B cell (primary cell): Measurements from ENCODE around the gene LMO3. TPM values are rescaled to one million over a fixed set of nuclear protein-coding genes. Genes with fewer than 3 reads are reported as not detected.

Experiments
- ATAC-seq: fragments of 200-7000 bp; cut with Tn5 transposase; one replicate; pipeline ENCODE4 v1.10.0; 2021; ENCODE audit warnings: low read depth, mild to moderate bottlenecking, moderate number of reproducible peaks, moderate library complexity
- CTCF ChIA-PET: fragments of 350-600 bp; sonication (Branson Sonifier 250); formaldehyde crosslinking; loops from one replicate; lab custom pipeline; 2021; ENCODE audit warnings: antibody characterized with exemption, inconsistent platforms; lab: Charles Lee
- POLR2A ChIA-PET: fragments of 350-600 bp; sonication (Branson Sonifier 250); formaldehyde crosslinking; loops from one replicate; lab custom pipeline; 2021; ENCODE audit warnings: antibody characterized with exemption; lab: Charles Lee
- DNase-seq: peaks from one replicate; pipeline ENCODE4 v3.0.0; 2013
- H2AFZ ChIP-seq: 2 replicates; pipeline ENCODE4 v1.6.1; 2012; ENCODE audit warnings: mild to moderate bottlenecking, low read depth, low read length; ENCODE audit not compliant: insufficient read depth, poor library complexity, severe bottlenecking
- H3K27ac ChIP-seq, 2 donors: 1 replicate in 1 of 2; 2 replicates in 1 of 2; pipeline ENCODE4 v1.5.1; 2012 to 2013; ENCODE audit warnings: low read length in 2 of 2, mild to moderate bottlenecking in 2 of 2, moderate library complexity in 1 of 2
- H3K27me3 ChIP-seq, 4 experiments: fragments of 200-600 bp in 1 of 4; sonication (generic) in 1 of 4; replicated peaks in 1 of 4; 1 replicate in 2 of 4; 2 replicates in 2 of 4; pipeline versions ENCODE4 v1.6.1 to v1.7.0; 2013 to 2016; ENCODE audit warnings: low read length in 3 of 4, mild to moderate bottlenecking in 2 of 4, mixed read lengths in 1 of 4, moderate library complexity in 1 of 4; ENCODE audit not compliant: insufficient read depth in 4 of 4, control insufficient read depth in 3 of 4; ENCODE audit errors: control extremely low read depth in 1 of 4
- H3K36me3 ChIP-seq, 2 experiments: replicated peaks in 1 of 2; 1 replicate in 1 of 2; 2 replicates in 1 of 2; pipeline versions ENCODE4 v1.6.1 to v1.7.1; 2013; ENCODE audit warnings: low read length in 1 of 2; ENCODE audit not compliant: insufficient read depth in 2 of 2, control insufficient read depth in 1 of 2; ENCODE audit errors: control extremely low read depth in 1 of 2, extremely low read depth in 1 of 2
- H3K4me1 ChIP-seq, 2 donors: fragments of 200-600 bp in 1 of 2; sonication (generic) in 1 of 2; 1 replicate in 1 of 2; 2 replicates in 1 of 2; pipeline versions ENCODE4 v1.5.1 to v1.6.1; 2013 to 2017; ENCODE audit warnings: low read length in 2 of 2; ENCODE audit not compliant: control insufficient read depth in 2 of 2, insufficient read depth in 2 of 2
- H3K4me2 ChIP-seq: replicated peaks from 2 replicates; pipeline ENCODE3; 2012; ENCODE audit warnings: mild to moderate bottlenecking, low read depth, low read length; ENCODE audit not compliant: poor library complexity, severe bottlenecking
- H3K4me3 ChIP-seq, 5 experiments: fragments of 200-600 bp in 1 of 5; sonication (generic) in 1 of 5; 1 replicate in 3 of 5; 2 replicates in 2 of 5; pipeline versions ENCODE4 v1.5.1 to v1.7.0; 2011 to 2016; ENCODE audit warnings: low read length in 4 of 5, mild to moderate bottlenecking in 4 of 5, low read depth in 2 of 5, control low read depth in 1 of 5, moderate library complexity in 1 of 5; ENCODE audit not compliant: insufficient read depth in 1 of 5; ENCODE audit errors: control extremely low read depth in 1 of 5, extremely low read depth in 1 of 5
- H3K79me2 ChIP-seq: fragments of 200-600 bp; sonication (generic); one replicate; pipeline ENCODE4 v1.6.0; 2016; ENCODE audit warnings: low read length; ENCODE audit not compliant: control insufficient read depth, insufficient read depth
- H3K9ac ChIP-seq: fragments of 200-600 bp; sonication (generic); 2 replicates; pipeline ENCODE4 v1.6.1; 2017; ENCODE audit warnings: mild to moderate bottlenecking, low read length, moderate library complexity
- H3K9me3 ChIP-seq, 3 donors: one replicate each; pipeline versions ENCODE4 v1.6.1 to v1.7.1; 2013; ENCODE audit warnings: low read length in 2 of 3; ENCODE audit not compliant: control insufficient read depth in 2 of 3, insufficient read depth in 1 of 3; ENCODE audit errors: control extremely low read depth in 1 of 3
- H4K20me1 ChIP-seq: 2 replicates; pipeline ENCODE4 v1.6.0; 2012; ENCODE audit warnings: mild to moderate bottlenecking, low read length; ENCODE audit not compliant: insufficient read depth, control insufficient read depth, poor library complexity, severe bottlenecking
- H3K27ac Mint-ChIP-seq: one replicate; pipeline ENCODE4 v1.8.0; 2021; ENCODE audit warnings: mixed read lengths
- H3K27me3 Mint-ChIP-seq: one replicate; pipeline ENCODE4 v1.8.0; 2021; ENCODE audit warnings: mixed read lengths
- H3K4me1 Mint-ChIP-seq: one replicate; pipeline ENCODE4 v1.8.0; 2021; ENCODE audit warnings: mixed read lengths
- H3K4me3 Mint-ChIP-seq: one replicate; pipeline ENCODE4 v1.8.0; 2021; ENCODE audit warnings: mixed read lengths
- H3K9me3 Mint-ChIP-seq: one replicate; pipeline ENCODE4 v1.8.0; 2022; ENCODE audit warnings: mixed read lengths; ENCODE audit not compliant: insufficient read depth
- CTCF ChIP-seq: fragments of 200-600 bp; IDR thresholded peaks from one replicate; pipeline ENCODE4 v1.8.0; 2022; ENCODE audit warnings: antibody characterized with exemption, mild to moderate bottlenecking
- EZH2 ChIP-seq: IDR thresholded peaks from 2 replicates; pipeline ENCODE4 v1.6.1; 2012; ENCODE audit warnings: borderline replicate concordance, low read depth, mild to moderate bottlenecking, moderate library complexity, low read length; ENCODE audit not compliant: insufficient read depth, poor library complexity, severe bottlenecking
- WGBS: methylation state at CpG from one replicate; pipeline ENCODE4 v1.1.5; 2013; ENCODE audit warnings: missing lambda C conversion rate; ENCODE audit not compliant: insufficient coverage; 5-methylcytosine and 5-hydroxymethylcytosine counted together
- intact Hi-C: fragments of 100-400 bp; cut with micrococcal nuclease; formaldehyde crosslinking; loops from one replicate; pipeline ENCODE4 v1.10.0; 2022
- polyA minus RNA-seq: library from RNA; depleted of rRNA, polyadenylated mRNA; stranded (reverse); fragments of >200 nt; gene quantifications from 2 replicates; pipeline ENCODE4 v1.2.3, GENCODE V29; 2012
- polyA plus RNA-seq: library from polyadenylated mRNA; depleted of rRNA; stranded (reverse); fragments of >200 nt; gene quantifications from 2 replicates; pipeline ENCODE4 v1.2.3, GENCODE V29; 2012
- total RNA-seq, 2 donors: library from RNA; stranded (reverse); fragments of 120-200 nt in 1 of 2; gene quantifications; 1 replicate in 1 of 2; 2 replicates in 1 of 2; pipeline versions ENCODE4 v1.2.3 to v1.2.4, GENCODE V29; 2013 to 2022

Gene LMO3
- total RNA-seq: not detected in 2 replicates
- 0.07 TPM for total RNA-seq (2013)
- polyA plus RNA-seq: not detected in 2 replicates
- polyA minus RNA-seq: not detected in 2 replicates

GRCh38 chr12:16606117-16606200, at the start of gene LMO3:
TSS of gene LMO3 (minus strand) at chr12:16606162. CDS start at chr12:16600860, 5,302 bp downstream.
- TF ChIP-seq CTCF: no peak
- Histone ChIP-seq H3K4me3 (no peak within 1 kb of the TSS), H3K9ac (no peak within 1 kb of the TSS), H3K4me2 (no peak within 1 kb of the TSS), H2AFZ (no peak within 1 kb of the TSS), H4K20me1 (no peaks in the 10 kb centered on the region), H3K27ac (no peak within 1 kb of the TSS), H3K9me3 (peaks cover 0 to 13% (median 0%) of the 10 kb centered on the region in 3 donors), H3K79me2 (no peaks in the 10 kb centered on the region), H3K36me3 (no peaks in the 10 kb centered on the region), H3K27me3 (peaks cover 0 to 25% (median 4%) of the 10 kb centered on the region in 4 experiments), H3K4me1 (peaks cover 0 to 5% of the 10 kb centered on the region in 2 donors)
- Mint-ChIP-seq H3K27ac (no peak within 1 kb of the TSS), H3K4me1 (peaks cover 6% of the 10 kb centered on the region), H3K27me3 (peaks cover 52% of the 10 kb centered on the region), H3K9me3 (no peaks in the 10 kb centered on the region), H3K4me3 (peak within 1 kb of the TSS; percentile 55)
- intact Hi-C loops: no loop called here
- 7% methylated on average over 2 of the region's 2 CpGs for WGBS
- ATAC-seq (no peak), DNase-seq (no peak)
- ChIA-PET POLR2A (no interaction called here), CTCF (no interaction called here)

- H3K4me1 Mint-ChIP-seq: peaks cover 3% of the 10 kb centered on the region
- ATAC-seq: no peak
- Histone ChIP-seq H3K4me1 (no peaks in the 10 kb centered on the region), H3K4me2 (no peak overlapping the region), H2AFZ (no peak overlapping the region), H3K36me3 (no peaks in the 10 kb centered on the region), H3K4me3 (no peak overlapping the region), H4K20me1 (no peaks in the 10 kb centered on the region), H3K9ac (no peak overlapping the region), H3K27me3 (no peaks in the 10 kb centered on the region), H3K79me2 (no peaks in the 10 kb centered on the region), H3K9me3 (peaks cover 0 to 6% (median 0%) of the 10 kb centered on the region in 3 donors), H3K27ac (no peak overlapping the region)
- no CpG with 5 or more reads among the region's 2 CpGs for WGBS
- intact Hi-C loops: no loop called here
- peaks cover 3% of the 10 kb centered on the region for H3K9me3 Mint-ChIP-seq
- ChIA-PET POLR2A (no interaction called here), CTCF (no interaction called here)
- TF ChIP-seq CTCF: no peak
- TF ChIP-seq EZH2: no peak
- H3K27me3 Mint-ChIP-seq: no peaks in the 10 kb centered on the region
- no peak overlapping the region for H3K27ac Mint-ChIP-seq
- DNase-seq: no peak
- H3K4me3 Mint-ChIP-seq: no peak overlapping the region
Observed at GRCh38 chr12:16636435-16637055, 30.6 kb upstream of the LMO3 start.
